ENCODE results near the gene RAB13.

The RAB13 gene

GRCh38 chr1:153942766-153943549, 43.2 kb downstream of the RAB13 start:
- H3K4me3 ChIP-seq (ENCODE audit: low read depth, low read length), result no peak overlapping the region
- TF ChIP-seq, protein P1, sequence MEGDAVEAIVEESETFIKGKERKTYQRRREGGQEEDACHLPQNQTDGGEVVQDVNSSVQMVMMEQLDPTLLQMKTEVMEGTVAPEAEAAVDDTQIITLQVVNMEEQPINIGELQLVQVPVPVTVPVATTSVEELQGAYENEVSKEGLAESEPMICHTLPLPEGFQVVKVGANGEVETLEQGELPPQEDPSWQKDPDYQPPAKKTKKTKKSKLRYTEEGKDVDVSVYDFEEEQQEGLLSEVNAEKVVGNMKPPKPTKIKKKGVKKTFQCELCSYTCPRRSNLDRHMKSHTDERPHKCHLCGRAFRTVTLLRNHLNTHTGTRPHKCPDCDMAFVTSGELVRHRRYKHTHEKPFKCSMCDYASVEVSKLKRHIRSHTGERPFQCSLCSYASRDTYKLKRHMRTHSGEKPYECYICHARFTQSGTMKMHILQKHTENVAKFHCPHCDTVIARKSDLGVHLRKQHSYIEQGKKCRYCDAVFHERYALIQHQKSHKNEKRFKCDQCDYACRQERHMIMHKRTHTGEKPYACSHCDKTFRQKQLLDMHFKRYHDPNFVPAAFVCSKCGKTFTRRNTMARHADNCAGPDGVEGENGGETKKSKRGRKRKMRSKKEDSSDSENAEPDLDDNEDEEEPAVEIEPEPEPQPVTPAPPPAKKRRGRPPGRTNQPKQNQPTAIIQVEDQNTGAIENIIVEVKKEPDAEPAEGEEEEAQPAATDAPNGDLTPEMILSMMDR (IDR thresholded peaks at IDR 0.05; ENCODE audit: low read depth, low read length), result no peak

DNA sequence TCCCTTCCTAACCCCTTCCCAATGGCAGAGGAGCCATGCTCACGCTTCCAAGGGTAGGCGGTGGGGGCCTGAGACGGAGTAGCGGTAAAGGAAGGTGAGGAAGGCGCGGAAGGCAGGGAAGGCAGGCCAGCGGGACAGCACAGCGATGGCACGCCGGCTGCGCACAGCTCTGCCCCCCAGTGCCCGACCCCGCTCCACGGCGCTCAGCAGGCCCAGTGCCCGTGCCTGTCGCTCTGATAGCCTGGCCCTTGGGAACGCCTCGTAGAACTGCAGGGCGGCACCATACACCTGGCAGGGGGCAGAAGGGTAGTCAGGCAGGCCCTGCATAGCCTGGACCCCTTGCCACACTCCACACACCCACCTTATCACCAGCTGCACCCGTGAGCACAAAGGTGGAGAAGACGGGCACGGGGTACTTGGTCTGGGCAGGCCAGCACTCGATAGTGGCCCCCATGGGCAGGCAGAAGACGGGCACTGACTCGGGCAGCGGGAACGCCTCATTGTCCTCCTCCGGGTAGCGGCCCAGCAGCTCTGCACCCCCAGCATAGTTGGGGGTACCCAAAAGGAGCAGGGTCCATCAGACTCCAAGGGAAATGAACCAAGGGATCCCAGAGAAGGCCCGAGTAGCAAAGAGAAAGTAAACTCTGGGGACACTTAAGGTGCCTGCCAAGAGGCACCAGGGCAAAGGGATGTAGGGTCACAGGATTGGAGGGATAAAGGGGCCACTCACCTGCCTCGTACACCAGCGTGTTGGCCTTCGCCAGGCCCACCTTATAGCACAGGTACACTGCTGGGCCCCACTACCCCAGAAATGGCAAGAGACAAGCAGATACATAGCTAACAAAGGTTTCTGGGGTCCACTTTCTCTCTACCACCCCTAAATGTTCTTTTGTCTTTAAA, 44.1 kb downstream of the RAB13 start:
- TF ChIP-seq, protein P1 (IDR thresholded peaks at IDR 0.05; ENCODE audit: low read depth, low read length), result no peak
- no peak overlapping the region for H3K4me3 ChIP-seq (ENCODE audit: low read depth, low read length)

DNA sequence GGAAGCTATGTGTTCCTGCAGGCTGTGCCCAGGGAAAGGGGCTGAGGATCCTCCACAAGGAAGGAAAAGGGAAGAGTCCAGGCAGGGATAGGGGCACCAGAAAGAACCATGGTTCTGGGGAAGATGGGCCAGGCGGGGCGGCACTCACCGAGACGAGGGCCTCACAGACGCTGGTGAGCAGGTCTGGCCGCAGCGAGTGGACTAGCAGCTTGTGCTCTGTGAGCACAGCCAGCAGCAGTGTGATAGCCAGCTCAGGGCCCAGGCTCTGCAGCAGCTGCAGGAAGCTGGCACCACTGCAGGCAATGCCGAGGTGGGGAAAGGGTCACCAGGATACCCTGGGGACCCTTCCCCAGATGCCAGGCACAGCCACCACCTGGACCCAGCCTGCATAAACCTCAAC, 45.4 kb downstream of the RAB13 start:
- no peak overlapping the region for H3K4me3 ChIP-seq (ENCODE audit: low read depth, low read length)
- TF ChIP-seq, protein P1 (IDR thresholded peaks at IDR 0.05; ENCODE audit: low read depth, low read length), result no peak

DNA sequence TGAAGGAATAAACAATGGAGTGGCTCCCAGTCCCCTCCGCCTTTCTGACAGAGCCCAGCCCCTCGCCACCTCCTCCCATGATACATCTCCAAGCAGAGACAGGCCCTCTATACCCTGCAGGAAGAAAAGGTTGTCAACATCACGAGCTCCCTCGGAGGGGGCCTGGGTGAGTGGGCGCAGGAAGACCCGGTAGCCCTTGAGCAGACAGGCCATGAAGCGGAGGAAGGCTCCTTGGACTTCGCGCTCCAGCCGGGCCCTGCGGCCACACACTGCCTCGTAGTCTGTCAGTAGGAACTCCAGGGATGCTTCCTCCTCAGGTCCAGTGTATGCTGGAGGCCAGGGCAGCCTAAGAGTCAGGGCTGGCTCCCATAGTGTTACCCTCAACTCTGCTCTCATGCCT, 46.7 kb downstream of the RAB13 start:
- TF ChIP-seq, protein P1 (IDR thresholded peaks at IDR 0.05; ENCODE audit: low read depth, low read length), result no peak

GRCh38 chr1:153938996-153939395, 47.1 kb downstream of the RAB13 start:
- H3K4me3 ChIP-seq (ENCODE audit: low read depth, low read length), result no peak overlapping the region
- TF ChIP-seq, protein P1 (IDR thresholded peaks at IDR 0.05; ENCODE audit: low read depth, low read length), result no peak

More for the DNA sequence above, 46.7 kb downstream of the RAB13 start:
- H3K4me3 ChIP-seq (ENCODE audit: low read depth, low read length), result no peak overlapping the region

GRCh38 chr1:153937331-153937730, 48.8 kb downstream of the RAB13 start:
- no peak overlapping the region for H3K4me3 ChIP-seq (ENCODE audit: low read depth, low read length)
- TF ChIP-seq, protein P1 (IDR thresholded peaks at IDR 0.05; ENCODE audit: low read depth, low read length), result no peak
